NCI-H2227 (cell line): ENCODE data around the gene TSPAN32.

Experiments
- DNase-seq: peaks from one replicate; lab custom pipeline; 2025; ENCODE audit not compliant: unreplicated experiment; lab: John Stamatoyannopoulos, UW

Gene TSPAN32

DNA sequence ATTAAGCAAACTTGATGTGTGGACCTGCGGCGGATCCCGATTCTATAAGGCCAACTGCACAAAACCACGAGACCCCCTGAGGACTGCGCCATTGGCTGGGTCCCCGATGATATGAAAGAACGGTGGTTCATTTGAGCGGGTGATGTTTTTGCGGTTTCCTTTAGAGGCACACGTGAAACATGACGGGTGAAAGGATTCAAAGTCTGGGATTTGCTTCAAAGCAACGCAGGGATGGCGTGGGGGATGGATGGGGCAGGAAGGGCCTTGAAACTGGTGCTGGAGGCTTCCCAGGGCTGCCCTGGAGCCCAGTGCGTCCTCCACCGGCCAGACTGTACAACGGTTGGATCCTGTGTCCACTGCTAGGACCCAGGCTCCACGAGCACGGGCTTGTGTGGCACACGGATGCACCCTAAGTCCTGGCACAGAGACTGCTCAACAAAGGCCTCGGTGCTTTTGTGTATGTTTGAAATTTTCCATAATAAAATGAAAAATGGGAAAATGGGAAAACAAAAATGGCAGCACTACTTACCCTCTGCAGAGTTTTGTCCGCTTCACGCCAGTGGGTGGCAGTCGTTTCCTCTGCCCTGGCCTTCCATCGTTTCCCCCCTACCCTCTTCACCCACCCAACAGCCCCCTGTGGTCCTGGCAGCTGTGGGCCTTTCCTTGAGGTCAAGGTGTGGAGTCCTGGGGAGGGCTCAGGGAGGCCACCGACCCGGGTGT is 35.1 kb upstream of the TSPAN32 start:
- no peak for DNase-seq

DNA sequence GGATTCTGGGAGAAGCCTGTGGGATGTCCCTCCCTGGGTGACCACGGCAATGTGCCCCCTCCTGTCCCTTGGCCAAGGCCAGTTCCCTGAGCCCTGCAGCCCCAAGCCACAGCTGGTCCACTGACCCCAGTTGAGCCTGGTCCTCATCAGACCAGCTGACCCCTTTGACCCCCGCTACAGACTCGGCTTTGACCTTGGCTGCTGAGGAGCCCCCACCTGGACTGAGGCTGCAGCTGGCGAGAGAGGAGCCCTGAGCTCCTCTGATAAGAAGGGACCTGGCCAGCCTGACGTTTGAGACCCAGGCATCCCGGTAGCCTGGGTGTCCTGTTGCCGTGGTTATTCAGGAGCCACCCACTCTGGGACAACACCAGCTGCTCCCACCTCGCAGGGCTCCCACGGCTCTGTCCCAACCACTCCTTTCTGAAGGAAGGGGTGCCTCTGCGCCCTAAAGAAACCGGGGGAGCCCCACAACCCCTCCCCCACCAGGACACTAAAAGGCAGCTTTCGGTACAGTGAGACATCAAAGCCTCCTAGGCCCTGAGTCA is 34.4 kb upstream of the TSPAN32 start:
- DNase-seq = no peak

DNA sequence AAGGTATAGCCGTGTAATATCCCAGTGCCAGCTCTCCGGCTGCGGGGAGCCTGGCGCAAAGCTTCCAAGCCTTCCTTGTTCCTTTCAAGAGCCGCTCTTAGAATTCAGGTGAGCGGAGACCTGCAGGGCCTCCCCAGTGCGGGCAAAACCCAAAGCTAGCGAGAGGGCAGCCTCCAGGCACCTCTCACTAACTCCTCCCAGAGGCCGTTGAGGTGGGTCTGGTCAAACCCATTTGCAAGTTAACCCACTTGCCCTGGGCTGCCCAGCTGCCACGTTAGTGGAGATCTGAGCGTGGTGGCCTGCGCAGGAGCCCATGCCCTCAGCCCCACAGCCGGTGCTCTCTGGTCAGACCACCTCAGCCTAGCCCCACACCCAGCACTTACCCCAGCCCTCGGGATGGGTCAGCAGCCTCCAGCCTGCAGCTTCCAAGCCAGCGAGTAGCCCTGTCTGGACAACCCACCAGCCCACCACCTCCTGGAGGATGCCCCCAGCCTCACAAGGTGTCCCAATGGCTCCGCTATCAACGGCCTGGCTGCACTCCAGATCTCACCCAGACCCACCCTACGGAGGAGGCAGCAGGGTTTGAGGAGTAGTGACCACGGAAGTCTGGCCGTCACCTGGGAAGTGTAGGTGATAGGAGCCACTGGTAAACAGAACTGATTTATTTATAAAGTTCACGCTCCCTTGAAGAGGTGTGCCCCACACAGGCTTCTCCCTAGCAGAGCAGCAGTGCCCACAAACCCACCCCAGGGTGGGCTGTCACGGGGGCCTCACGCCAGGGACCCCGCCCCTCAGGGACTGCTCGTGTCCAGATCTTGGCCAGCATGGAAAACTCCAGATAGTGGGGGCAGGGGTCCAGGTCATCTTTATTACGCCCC is 33.7 kb upstream of the TSPAN32 start:
- DNase-seq = no peak

DNA sequence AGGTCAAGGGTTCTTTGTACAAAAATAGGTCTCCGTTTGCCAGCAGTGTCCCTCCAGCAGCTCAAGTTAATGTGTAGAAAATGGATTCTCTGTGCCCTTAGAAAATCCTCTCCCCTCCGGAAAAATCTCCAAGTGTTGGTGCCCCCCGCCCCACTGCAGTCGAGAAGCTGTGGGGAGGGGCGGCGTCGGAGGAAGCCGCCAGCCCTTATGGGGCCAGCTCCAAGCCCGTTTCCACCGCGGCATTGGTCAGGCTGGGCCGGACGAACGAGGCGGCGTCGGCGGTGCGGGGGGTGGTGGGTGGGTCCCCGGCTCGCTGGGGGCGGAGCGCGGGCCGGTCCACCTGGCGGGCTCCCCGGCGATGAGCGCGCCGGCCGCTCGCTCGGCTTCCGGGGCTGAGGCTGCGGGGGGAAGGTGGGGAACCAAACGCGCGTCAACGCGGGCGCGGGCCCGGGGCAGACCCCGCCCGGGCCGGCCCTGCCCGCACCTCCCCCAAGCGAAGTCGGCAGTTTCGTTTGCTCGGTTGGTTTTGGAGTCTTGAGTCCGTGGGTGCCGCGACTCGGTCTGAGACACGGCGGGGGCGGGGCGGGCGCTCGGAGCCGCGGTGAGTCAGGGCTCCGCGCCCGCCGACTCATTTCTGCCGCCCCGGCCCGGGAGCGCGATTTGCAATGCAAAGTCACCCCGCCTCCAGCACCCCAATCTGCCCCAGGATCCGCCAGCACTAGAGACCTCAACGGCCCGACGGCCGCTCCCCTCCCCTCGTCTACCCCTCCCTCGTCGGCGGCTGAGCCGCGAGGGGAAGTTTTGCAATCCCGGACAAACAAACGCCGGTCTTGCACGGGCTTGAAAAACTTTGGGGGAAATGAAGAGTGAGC is 32.8 kb upstream of the TSPAN32 start:
- DNase-seq = peak; percentile 75

DNA sequence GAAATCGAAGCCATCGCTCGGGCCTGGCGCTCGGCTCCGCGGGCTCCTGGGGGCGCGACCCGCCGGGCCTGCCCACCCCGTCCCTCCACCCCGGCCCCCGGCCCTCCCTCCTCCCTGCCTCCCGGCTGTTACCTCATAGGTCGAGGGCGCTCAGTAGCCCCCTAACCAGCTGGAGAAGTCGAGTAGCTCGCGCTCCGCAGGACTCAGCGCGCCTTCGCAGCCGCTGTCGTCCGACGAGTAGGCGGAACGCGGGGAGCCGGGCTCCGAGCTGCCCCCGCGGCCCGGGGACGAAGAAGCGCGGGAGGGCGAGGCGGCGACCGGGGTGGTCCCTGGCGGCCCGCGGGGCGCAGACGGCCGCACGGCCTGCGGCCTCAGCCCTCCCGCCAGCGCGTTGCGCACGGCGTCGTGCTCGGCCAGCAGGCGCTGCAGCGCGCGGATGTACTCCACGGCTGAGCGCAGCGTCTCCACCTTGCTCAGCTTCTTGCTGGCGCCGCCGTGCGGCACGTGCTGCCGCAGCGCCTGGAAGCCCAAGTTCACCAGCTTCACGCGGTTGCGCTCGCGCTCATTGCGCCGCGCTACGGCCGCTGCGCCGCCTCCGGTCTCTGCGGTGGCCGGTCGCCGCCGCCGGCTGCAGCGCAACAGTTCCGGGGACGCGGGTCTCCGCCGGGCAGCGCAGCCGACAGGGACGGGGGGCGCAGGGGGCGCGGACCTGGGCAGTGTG is 32.1 kb upstream of the TSPAN32 start:
- peak; percentile 90 for DNase-seq

DNA sequence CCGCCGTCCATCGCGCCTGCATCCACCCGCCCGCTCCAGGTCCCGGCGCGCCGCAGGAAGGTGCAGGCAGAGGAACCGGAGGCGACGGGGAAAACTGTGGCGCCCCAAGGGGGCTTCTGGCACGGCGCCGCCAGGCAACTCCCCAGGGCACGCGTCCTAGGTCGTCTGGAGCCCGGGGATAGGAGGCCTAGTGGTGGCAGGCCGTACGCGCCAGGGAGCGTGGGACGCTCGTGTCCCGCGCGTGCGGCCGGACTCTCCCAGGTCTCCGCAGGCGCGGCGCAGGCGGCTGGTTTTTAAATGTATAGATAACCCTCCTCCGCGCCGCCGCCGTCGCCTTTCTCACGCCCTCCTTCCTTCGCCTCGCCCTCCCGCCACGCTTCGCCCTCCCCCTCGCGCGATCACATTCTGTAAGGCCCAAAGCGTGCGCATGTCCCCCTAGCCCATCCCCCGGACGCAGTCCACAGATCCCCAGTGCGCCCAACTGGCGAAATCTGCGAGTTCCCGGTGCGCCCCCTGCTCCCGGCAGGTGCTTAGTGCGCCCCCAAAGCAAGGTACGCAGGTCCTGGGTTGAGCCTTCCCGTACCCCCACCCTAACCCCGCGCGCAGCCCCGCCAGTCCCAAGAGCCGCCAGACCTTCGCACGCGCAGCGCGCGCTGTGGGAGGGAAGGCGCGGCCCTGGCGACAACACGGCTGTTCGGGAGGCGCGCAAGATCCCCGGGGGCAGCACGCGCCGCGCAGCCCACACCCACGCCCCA is 31.3 kb upstream of the TSPAN32 start, which contains the start of gene ASCL2:
Gene ASCL2 (minus strand): TSS at position 267 of the 755 bp plus-strand sequence. CDS start 256 bp downstream, at position 11.
- no peak for DNase-seq

DNA sequence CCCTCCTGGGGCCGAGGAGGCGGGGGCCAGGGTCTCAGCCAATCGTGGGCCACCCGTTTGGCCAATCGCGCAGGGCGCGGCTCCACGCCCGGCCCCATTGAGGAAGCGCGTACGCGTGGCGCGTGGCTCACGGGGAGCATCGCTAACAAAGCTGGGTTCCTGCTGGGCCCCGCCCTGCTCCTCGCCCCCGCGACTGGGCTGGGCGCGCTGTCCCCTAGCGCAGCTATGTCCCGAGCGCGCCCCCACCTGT is 30.8 kb upstream of the TSPAN32 start:
- DNase-seq = no peak

DNA sequence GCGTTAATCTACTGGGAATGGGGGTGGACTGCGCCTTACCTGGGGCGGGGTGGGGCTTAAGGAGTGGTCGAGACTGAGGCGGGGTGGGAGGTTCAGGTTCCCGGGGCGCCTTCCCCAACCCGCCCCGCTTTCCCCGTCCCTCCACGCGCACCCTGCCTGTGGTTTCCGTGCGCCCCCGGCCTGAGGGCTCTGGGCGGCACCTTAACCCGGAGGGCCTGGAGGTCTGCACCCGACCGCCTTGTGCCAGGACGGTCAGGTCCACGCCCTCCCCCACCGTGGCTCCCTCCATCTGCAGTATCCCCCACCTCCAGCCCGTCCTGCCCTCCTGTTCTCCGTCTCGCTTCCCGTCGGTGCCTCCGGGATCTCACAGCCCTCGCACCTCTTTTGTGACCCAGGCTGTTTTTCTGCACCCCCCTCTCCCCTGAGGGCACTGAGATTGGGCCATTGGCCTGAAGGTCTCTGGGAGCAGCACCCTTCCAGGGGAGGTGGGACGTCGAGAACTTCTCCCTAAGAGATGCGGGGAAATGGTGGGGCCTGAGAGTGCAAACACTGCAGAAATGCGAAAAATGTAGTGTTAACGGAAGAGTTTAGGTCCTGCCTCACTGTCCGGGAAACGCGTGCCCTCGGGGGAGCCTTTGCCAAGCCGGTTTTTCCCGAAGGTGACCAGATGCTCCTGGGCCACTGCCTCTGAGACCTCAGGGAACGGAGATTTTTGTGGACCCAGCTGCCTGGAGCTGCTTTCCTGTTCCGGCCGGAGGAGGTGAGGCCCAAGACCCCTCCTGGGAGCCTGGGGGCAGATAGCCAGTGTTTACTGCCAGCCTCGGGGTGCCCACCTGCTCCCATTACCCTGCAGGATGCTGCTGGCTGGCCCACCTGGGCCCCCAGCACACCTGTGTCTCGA is 30.2 kb upstream of the TSPAN32 start:
- DNase-seq = no peak

DNA sequence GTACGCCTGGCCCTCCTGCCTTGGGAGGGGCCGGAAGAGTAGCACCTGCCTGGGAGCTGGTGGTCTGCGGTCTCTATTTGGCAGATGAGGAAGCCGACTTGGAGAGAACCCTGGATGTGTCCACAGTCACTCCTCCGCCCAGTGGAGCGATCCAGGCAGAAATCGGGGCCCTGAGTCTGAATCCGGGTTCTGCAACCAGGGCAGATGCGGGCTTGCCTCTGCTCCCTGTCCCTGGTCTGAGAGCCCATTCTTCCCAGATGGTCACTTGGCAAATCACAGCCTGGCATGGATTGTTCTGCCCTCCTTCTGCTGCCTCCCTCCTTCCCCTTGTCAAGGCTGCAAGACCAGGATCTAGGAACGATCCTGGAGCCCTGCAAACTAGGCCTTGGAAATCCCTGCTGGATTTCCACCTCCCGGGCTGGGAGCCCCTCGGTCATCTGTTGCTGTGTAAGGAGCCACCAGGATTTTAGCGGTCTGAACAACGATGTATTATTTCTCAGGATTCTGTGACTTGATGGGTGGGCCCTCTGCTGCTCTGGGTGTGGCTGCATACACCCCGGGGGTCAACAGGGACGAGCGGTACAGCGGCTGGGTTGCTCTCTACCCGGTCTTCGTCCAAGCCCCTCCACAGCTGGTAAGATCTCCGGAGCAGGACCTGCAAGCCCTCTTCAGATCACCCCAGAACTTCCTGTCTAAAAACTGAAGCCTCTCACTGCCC is 29.4 kb upstream of the TSPAN32 start:
- DNase-seq = no peak

DNA sequence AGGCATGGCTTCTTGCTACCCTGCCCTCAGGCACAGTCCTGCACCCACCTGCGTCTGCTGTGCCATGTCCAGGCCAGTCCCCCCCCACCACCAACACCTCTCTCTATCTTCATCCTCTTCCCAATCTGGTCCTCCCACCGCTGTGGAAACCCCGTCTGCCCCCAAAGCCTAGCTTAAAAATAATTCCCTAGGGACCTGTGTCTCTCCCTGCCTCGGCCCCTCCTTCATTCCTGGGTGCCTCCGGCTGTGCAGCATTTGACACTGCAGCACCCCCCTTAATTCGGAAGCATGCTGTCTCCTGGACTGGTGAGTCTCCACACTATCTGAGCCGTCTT is 28.9 kb upstream of the TSPAN32 start:
- no peak for DNase-seq

DNA sequence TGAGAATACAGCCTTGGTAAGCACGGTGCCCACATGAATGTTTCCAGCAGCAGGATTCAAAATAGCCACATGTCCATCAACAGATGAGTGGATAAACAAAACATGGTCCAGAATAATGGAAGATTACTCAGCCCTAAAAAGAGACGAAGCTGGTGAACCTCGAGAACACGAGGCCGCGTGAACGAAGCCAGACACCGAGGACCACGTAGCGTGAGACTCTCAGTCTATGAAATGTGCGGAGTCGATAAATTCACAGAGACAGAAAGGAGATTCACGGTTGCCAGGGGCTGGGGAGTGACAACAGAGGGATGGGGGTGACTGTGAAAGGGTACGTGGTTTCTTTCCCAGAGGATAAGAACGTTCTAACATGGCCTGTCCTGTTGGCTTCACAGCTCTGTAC is 28.5 kb upstream of the TSPAN32 start:
- DNase-seq = no peak

DNA sequence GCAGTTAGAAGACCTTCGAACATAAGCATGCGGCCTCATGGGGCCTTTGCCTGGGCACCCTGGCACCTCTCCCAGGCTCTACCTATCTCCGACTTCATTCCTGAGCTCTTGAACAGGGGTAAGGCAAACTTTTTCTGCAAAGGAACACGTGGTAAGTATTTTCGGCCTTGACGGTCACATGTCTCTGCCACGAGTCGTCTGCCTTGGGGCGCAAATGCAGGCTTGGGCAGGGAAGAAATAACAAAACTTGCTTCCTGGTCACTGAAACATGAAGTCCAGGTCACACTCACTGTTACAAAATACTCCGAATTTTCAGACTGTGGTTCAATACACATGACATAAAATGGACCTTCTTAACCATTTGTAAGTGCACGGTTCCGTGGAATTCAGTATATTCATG is 28.0 kb upstream of the TSPAN32 start:
- DNase-seq = no peak

DNA sequence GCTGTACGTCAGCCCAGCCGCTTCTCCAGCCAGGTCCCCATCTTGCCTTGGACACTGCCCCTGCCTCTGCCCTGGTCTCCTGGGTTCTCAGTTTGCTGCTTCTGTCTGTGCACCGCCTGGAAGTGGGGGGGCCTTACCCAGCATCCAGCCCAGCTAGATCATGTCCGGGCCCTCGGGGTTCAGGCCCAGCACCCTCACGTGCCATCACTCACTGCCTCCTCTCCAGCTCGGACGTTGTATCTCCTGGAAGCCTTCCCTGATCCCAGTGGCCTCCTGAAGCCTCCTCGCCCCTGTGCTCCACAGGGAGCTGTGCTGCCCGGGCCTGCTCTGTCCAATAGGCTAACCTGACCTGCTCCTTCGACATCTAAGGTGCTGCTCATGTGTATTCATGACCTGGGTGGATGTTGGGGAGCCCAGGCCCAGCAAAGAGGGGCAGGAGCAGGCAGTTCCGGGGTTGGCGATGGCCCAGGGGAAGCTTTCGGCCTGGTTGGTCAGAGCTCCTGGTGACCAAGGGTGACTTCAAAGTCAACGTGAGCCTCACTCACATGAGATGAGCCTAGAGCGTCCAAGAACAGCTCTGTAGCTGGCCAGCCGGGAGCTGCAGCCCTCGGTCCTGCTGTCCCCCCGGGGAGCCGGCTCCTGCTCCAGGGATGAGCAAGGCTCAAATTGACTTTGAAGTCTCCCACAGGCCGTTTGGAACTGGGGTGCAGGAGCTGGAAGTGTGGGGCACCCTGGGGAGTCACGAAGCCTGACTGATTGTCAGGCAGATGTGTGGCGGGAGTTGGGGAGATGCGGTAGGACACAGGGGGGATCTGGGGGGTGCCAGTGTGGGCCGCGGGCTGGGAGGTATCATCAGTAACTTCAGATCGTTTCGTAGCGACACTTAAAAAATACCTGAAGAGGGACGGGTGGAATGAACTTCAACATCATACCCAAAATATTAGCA is 26.2 kb upstream of the TSPAN32 start:
- DNase-seq = no peak

DNA sequence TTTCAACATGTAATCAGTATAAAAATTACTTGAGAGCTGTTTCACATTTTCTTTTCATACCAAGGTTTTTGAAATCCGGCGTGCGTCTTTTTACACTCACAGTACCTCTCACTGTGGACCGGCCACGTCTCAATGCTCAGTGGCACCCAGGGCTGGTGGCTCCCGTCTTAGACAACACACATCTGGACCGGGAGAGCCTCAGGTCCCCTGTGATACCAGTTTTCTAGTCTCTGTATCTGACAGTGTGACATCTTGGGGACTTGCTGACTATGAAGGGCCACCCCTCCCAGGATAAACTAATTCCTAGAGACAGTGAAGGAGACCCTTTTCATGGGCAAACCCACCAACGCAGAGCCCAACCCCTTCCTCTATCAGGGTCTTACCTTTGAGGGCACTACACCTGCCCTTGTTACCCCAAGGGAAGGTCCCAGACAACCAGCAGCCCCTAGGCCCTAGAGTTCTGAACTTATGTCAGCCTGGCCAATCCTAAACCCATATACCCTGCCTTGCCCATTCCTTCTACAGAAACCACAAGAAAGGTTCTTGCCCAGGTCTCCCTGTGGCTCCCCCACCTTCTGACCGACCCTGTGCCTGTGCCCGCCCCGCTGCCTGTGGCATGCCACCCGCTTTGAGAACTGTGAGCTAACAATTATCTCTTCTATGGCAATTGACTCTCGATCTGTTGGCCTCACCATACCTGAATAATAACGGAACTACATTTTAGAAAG is 25.4 kb upstream of the TSPAN32 start:
- DNase-seq = no peak

DNA sequence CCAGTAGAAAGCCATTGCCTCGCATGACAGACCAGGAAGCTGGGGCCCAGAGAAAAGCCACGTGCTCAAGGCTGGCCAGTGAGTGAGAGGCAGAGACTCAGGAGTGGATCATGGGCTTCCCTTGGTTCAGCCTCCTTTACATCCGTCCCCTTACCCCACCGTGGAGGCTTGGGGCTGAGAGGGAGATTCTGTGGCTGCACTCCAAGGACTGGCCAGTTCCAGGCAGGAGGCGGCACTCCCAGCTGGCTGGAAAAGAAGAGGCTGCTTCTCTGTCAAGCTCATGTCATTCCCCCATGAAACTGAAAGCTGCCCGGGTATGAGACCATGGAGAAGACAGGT is 24.8 kb upstream of the TSPAN32 start:
- DNase-seq = no peak

DNA sequence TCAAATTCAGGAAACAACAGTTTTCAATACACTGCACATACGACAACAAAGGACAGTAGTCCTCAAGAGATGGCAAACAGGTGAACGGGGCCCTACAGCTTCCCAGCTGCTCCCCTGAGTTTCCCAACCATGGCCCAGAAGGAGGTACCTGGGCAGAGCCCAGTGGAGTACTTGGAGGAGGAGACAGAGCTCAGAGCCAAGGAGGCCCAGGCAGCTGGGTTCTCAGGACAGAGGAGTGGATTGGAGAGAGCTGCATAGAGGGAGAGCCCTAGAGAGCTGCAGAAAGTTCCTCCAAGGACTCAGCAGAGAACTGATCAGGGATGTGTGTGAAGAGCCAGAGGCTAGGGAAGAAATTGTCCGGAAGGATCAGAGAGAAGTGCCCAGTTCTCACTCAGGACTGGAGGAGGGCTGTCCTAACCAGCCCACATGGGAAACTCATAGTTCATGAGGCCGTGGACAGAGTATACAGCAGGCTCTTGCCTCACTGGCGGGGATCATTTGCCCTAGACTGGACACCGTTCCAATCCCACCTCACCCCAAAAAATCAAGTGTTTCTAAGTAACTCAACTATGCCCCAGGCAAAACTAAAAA is 23.8 kb upstream of the TSPAN32 start:
- DNase-seq = no peak
